Esophagus mucosa (tissue), 1 donor: ENCODE data around the gene BICD1. TPM values are rescaled to one million over a fixed set of nuclear protein-coding genes. Genes with fewer than 3 reads are reported as not detected.

Source experiments
- ATAC-seq: fragments of 200-7000 bp; cut with Tn5 transposase; one replicate; pipeline ENCODE4 v1.9.1; 2020
- total RNA-seq: library from RNA; stranded (reverse); gene quantifications from one replicate; pipeline ENCODE4 v1.2.4, GENCODE V29; 2023
- donor health status: DM: yes; HTN: yes; CAD: no.

BICD1 gene
- total RNA-seq, 1 donor from 2014 or later: 4.7 TPM

DNA sequence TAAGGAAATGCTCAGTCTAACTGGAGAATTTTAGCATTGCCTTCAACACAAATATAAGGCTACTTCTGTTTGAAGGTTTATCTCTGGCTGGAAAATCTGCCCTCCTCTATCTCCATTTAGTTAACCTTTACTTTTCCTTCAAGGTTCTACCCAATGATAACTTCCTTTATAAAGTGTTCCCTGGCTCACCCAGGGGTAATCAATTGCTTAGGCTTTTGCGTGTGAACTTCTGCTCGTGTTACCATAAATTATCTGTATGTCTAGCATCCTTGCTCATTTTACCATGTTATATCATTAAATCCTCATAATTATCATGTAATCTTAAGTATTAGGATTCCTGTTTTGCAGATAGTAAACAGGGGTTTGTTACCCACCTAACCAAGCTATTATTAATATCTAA is 178.4 kb downstream of the BICD1 start:
- ATAC-seq: no peak

DNA sequence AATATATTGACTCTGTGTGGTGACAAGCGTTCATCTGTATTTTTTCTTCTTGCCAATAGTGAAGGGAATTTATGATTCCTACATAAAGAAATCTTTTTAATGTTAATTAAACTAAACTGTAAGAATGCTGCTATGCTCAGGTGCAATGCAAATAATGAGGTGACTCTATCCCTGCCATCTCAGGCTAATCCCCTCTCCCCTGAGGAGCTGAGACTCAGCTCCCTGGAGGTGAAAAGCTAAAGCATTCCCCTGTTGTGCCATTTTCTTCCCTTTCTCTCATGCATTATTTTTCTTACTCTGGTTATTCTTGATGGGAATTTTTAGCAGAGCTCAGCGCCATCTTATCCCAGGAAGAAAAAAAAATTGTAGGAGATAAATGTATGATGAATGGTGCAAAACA is 178.8 kb downstream of the BICD1 start:
- no peak for ATAC-seq

DNA sequence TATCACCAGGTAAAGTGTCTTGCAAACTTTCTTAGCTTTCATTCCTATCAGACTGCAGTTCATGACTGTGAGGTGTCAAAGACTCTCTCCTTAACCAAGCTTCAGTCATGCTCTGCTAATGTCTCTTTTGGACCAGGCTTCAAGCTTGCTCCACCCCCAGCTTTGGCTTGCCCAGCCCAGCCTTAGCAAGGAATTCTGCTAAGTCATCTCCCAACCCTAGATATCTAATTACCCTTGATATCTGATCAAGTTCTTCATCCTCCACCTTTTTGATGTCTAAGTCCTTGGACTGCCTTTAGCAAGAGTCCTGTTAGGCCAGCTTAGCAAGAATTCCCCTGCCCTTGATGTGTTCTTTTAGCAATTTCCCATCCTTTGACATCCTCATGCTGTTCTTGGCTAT is 183.8 kb downstream of the BICD1 start:
- peak; percentile 64 for ATAC-seq

DNA sequence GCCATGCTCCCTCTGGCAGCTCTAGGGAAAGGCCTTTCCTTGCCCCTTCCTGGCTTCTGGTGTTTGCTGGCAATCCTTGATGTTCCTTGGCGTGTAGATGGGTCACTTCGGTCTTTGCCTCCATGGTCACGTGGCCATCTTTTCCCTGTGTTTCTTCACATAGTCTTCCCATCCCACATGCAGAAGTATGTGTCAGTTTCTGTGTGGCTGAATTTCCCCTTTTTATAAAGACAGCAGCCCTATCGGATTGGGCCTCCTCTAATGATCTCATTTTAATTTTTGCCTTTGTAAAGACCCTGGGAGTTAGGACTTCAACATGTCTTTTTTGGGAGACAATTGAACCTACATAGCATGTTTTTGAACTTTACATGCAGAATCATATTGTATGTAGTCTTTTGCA is 185.5 kb downstream of the BICD1 start:
- ATAC-seq: no peak

DNA sequence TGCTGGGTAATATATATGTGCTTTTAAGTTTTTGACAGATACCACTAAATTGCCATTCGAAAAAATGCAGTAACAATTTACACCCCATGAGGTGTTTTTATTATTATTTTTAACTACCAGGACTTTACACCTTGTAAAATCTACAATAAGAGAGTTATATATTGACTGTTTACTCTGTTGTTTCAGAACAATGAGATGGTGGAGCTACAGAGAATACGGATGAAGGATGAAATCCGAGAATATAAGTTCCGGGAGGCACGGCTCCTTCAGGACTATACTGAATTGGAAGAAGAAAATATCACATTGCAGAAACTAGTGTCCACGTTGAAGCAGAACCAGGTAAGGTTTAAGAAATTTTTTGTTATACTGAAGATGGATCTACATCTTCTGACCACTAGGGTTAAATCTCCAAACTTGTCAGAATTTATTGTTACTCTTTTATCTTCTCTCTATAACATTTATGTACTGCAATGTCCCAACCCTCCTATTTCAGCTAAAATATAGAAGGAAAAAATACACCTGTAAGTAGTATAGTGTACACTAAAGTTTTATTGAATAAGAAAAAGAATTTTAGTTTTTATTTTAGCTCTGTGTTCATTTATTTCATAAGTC is 187.3 kb downstream of the BICD1 start:
- no peak for ATAC-seq

DNA sequence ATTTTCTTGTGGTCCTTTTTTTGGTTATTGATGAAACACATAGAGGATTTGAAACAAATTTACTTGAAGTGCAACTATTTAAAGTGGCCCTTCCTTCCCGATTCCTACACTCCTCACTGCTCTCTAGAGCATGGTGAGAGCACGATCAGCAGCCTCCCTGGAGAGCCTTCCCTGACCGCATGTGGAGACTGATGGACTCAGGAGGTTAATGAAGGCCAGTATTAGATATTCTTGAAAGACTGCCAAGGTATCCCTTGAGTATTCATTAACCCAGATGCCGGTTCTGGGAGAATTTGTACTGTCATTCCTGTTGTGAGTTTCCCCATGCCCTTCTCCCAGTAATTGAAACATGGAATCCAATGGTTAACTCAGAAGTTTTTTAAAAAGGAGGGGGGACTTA is 189.9 kb downstream of the BICD1 start:
- no peak for ATAC-seq

DNA sequence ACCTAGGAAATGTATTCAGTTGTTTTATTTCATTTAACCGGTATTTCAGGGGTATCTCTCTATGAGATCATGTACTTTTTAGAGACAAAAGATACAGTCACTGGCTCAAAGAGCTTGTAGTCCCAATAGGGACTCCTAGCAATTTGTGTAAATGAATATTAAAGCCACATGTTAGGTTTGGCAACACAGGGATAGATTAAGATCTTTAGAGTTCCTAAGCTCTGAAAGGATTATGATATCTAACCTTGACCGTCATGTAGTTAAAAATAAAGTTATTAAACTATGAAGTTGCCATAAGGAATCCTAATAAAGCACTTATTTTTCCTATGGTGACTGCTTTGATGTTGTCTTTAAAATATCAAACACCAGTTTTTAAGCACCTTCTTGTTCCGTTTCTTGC is 192.3 kb downstream of the BICD1 start:
- no peak for ATAC-seq

DNA sequence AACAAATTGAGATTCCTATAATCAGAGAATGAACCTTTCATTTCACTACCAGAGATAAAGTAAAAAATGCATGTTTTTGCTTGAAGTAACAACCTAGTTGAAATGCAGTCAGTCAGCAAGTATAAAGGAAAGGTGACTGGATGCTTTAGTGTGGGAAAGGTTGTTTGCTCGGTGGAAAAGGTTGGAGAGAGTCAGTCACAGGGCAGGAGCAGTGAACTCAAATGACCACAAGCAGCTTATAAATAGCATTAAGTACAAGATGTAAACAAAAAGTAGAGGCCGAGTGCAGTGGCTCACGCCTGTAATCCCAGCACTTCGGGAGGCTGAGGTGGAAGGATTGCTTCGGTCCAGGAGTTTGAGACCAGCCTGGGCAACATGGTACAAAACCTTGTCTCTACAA is 194.6 kb downstream of the BICD1 start:
- no peak for ATAC-seq

DNA sequence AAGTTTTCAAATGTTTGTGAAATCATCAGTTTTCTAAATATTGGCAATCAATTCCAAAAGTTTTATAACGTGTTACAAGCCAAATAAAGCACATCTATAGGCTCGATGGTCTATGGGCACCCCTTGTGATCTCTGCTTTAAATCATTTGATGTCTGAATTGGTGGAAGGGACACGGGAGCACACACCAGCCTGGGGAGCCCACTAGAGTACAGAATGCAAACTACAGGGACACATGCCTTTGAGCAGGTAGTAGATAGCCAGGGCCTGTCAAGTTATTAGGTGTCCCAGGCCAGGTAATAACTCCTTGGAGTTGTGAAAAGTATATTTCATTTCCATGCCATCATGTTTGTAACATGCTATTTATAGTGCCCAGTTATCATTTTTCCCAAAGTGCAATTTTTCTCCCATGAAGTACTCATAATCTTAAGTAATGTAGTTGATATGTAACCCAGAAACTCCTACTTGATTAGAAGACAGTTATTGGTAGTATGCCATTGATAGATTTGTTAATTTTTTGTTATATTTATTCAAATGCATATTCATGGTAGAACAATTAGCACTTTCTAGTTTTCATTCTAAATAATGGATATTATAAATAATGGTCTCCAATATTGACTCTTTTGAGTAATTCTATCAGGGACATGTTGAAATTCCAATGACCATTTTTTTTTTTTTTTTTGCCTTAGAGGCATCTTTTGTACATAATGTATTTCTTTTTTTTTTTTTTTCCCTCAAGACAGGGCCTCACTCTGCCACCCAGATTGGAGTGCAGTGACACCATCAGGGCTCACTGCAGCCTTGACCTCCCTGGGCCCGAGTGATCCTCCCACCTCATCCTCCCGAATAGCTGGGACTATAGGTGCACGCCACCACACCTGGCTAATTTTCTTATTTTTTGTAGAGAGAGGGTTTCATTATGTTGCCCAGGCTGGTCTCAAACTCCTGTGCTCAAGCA is 195.8 kb downstream of the BICD1 start:
- ATAC-seq: peak; percentile 87

DNA sequence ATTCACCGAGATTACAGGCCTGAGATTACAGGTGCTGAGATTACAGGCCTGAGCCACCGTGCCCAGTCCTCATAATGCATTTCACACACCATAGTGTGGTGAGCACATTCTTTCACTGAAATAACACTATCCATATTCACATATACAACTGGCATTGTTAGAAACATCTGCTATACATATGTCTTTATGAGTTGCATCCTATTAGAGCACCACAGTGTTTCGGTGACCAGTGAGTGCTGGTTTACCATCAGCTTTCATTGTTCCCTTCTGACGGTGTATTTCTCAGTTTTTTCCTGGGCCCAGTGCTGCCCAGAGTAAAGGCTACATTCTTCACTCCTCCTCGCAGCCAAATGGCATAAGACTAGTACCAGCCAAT is 196.5 kb downstream of the BICD1 start:
- ATAC-seq: no peak

DNA sequence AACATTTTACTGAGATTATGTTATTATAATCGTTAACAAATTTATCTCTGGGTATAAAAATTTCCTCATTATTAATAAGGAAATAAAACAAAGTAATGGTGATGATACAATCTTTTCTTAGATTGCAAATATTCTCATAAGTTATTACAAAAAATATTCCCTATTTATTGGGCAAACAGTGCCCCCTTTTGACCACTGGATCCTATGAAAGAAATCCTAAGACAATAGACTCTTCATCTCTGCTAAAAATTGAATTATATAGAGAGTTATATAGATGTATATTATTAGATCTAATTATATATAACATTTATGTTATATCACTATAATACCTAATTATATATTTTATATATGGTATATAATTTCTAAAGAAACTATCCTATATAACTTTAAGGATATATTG is 198.5 kb downstream of the BICD1 start:
- no peak for ATAC-seq

DNA sequence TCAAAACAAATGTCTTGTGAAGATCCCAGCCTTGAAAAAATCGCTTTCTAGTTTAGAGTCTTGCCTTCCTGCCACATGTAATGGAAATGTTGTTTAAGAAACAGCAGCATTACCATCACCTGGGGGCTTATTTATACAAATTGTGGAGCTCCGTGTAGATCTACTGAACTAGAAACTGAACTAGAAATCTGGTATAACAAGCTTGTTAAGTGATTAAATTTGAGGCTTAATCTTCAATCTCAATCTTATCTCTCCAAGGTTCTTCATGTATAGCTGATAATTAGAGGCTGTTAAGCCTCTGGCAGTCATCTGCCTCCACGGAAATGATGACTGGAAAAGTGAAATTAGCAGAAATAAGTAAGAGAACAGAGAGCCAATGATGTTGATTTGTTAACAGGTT is 200.7 kb downstream of the BICD1 start:
- ATAC-seq: no peak

DNA sequence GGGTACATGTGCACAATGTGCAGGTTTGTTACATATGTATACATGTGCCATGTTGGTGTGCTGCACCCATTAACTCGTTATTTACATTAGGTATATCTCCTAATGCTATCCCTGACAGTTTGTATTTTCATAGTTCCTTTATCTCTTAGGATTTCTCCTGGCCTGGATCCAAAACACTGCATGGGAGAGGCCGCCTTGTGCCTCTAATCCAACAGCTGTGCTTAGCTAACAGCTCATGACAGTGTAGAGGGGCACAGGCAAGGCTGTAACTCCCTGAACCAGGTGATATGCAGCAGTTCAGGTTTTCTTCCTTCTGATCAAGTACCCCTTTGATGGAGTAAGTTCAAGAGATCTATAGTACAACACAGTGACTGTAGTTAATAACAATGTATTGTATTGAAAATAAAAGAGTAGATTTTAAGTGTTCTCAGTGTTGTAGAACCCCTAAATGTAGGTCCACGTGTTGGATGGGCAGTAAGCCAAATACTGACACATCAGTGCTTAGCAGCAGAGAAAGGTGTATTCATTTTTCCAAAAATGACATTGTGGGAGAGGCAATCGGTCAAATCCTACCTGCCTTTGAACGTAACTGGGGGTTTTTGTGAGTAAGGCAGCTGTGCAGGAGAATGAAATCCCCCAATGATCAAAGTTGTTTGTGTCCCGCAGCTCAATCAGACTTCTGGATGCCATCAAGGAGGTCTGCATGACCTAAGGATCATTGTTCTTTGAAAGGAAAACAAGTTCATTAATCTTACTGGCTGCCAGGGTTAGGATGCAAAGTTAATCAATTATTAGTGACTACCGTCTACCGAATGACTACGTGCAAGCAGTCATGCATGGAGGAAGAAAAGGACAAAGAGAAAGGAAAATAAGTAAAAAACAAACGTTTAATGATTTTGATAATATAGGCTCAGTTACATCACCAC is 203.4 kb downstream of the BICD1 start:
- no peak for ATAC-seq

DNA sequence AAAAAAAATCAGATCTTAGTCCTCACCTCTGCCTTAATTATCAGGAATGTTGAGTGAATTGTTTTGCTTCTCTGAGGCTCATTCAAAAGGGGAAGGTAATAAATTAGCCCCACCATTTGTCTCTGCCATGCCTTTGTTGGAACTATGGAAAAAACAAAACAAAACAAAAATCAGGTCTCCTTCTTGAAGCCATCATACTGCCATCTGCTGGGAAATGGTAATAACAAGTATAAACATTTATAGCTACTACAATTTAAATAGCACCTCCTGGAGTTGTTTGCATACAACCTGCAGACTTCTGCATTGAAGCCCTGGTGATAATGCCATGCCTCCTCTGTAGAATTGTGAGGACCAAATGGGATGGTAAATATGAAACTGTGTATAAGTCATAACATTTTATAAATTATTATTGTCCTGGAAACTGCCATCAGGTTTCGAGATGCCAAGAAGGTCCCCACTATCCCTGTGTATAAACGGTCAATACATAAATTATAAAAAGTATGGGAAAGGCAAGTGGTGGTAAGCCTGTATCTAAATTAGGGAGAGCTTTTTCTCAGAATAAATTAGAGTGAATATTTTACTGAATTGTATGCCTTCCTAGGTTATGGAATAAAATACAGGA is 205.5 kb downstream of the BICD1 start:
- ATAC-seq: peak; percentile 22

DNA sequence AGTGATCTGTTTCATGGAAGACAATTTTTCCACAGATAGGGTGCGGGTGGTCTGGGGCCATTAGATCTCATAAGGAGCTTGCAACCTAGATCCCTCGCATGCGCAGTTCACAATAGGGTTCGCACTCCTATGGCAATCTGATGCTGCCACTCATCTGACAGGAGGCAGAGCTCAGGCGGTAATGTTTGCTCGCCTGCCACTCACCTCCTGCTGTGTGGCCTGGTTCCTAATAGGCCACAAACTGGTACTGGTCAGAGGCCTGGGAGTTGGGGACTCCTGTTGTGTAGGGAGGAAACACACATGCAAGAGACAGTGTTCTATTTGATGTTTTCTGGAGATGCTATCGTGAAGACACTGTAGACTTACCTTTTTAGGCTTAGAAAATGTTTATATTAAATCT is 215.7 kb downstream of the BICD1 start:
- no peak for ATAC-seq

DNA sequence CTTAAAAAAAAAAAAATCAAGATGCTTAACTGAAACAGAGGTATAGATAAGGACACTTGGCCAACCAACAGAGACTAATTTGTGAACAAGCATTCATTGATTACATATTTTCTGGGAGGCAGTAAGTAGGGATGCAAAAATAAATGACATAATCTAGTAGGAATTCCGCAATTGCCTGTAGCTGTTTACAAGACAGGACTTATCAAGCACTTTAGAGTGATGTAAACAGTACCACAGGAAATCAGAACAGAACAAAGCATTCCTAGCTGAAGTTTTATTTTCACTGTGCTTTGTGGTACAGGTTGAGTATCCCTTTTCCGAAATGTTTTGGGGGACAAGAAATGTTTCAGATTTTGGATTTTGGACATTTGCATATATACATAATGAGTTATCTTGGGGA is 224.5 kb downstream of the BICD1 start:
- no peak for ATAC-seq

DNA sequence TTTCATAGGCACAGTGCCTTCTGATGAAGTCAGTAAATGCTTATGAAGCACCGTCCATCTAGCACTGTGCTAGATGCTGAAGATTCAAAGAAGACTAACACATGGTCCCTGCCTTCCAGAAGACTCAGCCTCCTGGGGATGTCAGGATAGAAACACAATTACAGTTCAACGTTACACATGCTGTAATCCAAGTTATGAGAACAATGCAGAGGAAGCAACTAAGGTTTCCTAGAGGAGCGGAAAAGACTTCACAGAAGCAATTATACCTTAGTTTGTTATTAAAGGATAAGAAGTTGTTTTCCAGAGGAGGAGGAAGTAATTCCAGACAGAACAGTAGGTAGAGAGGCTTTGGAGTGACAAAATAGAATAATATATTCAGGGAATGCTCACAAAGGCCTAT is 225.8 kb downstream of the BICD1 start:
- ATAC-seq: no peak

DNA sequence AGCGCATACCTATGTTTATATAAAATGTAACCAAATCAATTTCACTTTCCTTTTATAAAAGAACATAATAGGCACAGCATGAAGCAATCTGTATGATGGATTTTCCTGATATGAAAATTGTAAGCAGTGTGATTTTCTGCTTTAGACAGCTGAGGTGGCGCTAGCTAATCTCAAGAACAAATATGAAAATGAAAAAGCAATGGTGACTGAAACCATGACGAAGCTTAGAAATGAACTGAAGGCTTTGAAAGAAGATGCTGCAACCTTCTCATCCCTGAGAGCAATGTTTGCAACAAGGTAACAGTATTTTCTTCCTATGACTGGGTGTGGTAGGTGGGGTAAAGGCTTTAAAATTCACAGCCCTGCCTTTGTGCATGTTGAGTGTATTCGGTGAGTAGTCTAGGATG is 227.7 kb downstream of the BICD1 start:
- ATAC-seq: no peak

DNA sequence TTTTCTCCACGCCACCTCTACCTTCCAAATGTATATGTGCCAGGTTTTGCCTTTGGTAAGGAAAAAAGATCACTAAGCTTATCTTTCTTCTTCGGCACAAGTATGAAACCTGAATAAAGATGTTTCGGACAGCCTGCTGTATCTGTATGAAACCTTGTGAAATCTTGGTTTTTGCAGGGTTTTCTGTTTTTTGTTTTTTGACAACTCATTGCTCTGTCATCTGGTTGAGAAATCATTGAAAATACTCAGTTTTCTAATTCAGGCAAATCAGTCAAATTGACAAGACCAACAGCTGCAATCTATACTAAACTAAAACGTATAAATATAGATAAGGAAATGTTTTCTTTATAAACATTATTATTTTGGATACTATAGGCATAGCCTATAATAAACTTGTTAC is 229.6 kb downstream of the BICD1 start:
- ATAC-seq: no peak

DNA sequence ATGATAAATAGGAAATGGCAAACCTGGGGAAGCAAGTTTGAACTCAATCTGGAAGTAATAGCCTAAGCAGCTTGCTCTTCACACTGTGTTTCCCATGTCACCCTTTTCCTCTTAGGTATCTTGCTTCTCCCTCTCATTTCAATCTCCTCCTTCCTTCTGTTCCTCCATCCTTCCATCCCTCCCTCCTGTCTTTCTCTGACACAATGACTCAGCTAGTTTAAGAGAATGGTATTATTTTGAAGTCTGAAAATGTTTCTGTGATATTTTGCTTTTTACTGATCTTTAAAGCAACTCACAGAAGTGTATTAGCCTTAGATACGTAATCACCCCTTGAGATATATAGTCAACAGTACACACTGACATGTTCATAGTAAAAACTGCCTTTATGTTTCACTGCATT is 236.8 kb downstream of the BICD1 start:
- no peak for ATAC-seq

DNA sequence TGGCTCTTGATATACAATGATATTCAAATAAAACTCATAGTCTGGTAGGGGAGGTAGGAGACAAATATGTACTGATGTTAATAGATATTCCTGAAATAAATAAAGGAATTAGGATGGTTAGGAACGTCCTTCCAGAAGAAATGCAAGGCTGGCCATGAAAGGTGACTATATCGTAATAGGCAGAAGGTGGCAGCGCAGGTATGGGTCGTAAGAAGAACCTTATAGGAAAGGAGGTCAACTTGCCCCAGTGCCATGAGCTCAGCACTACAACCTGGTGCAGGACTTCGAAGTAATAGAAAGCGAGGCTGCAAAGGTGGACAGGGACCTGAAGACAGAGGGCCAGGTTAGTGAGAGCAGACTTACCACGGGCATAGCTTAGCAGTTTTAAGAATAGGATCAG is 237.4 kb downstream of the BICD1 start:
- ATAC-seq: no peak

DNA sequence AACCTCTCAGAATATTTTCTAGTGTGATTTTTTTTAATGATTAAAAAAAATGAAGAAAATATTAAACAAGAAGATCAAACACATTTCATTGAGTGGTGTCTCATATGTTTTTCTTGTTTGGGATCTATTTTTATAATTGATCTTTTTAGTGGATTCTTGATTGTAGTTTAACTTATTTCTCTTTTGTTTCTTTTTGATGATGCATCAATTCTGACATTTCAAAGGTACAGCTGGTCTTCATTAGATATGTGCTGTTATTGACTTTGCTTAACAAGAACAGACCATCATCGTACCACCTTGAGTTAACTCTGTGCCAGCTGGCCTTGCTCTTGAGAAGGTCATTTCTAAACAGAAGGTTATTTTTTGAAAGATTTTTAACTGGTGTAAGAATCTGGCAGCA is 246.9 kb downstream of the BICD1 start:
- no peak for ATAC-seq
